GM23248 (cell line): Measurements from ENCODE around the gene CCNC.

Experiments used
- EZH2 ChIP-seq: fragments of 200-600 bp; sonication (generic); IDR thresholded peaks from 2 replicates; pipeline ENCODE4 v1.6.1; 2018; ENCODE audit warnings: antibody characterized with exemption, mild to moderate bottlenecking; ENCODE audit not compliant: insufficient read depth, poor library complexity, severe bottlenecking
- EZH2phosphoT487 ChIP-seq: fragments of 200-600 bp; sonication (generic); IDR thresholded peaks from 2 replicates; pipeline ENCODE4 v1.6.1; 2018; ENCODE audit warnings: antibody characterized with exemption, moderate library complexity, mild to moderate bottlenecking, low read depth; ENCODE audit not compliant: insufficient read depth

DNA sequence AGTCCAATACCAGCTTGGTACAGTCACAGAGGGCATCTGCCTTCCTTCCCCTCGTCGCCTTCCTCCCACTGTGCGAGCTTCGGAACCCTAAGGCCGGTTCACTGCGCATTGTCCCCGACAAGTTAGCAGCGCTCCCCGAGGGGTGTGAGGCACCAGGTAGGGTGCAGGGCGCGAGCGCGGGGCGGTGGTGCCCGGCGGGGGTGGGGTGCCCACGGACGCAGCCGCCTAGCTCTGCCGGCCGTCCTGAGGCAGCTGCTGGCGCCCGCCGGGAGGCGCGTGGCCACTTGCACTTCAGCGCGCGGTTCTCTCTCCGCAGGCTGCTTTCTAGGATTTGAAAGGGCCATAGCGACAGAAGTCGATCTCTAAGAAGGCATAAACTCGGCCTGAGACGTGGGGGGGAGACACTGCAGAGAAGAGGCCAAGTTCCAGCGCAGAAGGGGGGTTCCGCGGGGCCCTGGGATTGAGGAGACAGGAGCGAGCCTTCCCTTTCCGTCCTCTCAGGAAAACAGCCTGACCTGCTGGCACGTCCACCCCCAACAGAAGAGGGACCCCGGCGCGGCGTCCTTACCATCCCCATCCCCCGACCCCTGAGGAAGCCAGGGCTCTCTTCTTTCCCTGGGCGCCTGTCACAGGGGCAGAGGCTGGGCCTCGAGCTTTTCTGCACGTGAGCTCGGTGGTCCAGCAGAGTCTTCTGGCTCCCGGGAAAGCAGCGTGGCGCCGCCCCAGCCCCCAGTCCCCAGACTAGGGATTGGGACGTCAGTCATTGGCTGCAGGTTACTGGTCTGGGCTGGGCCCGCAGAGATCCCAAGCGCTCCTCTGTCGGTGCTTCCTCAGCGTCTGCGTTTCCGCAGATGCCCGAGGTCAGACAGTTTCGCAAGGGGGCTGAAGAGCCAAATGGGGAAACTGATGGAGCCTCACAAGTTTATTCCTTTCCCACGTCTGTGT lies 22.5 kb upstream of the CCNC start:
- TF ChIP-seq EZH2 (no peak), EZH2phosphoT487 (no peak)
